ENCODE results near the gene NSL1. TPM values are rescaled to one million over a fixed set of nuclear protein-coding genes. Genes with fewer than 3 reads are reported as not detected.
A peak's percentile ranks its signal among the peaks of the same experiment; 100 is the strongest.

NSL1 gene
- total and polyA plus RNA-seq, 2 donors from 2014 or later, result 19.5 to 34.5 TPM

DNA sequence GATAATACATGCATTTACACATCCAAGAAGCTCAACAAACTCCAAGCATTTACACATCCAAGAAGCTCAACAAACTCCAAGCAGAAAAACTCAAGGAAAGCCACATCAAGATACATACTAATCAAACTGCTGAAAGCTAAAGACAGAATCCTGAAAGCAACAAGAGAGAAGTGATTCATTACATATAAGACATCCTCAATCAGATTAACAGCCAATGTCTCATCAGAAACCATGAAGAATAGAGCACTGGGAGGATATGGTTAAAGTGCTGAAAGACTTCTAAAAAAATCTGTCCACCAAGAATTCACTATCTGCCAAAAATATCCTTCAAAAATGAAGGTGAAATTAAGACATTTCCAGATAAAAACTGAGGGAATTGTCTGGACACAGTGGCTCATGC is 46.3 kb downstream of the NSL1 start:
- Histone ChIP-seq H3K4me3 (ENCODE audit: low read length in 3 of 3) (no peak overlapping the region), H3K4me1 (ENCODE audit: control insufficient read depth in 2 of 3, insufficient read depth in 2 of 3, low read depth in 1 of 3, low read length in 3 of 3) (peaks cover 0 to 5% (median 2%) of the 10 kb centered on the region in 3 donors), H3K9ac (ENCODE audit: low read length in 3 of 3) (no peak overlapping the region), H3K27me3 (ENCODE audit: control insufficient read depth, insufficient read depth, low read length) (no peaks in the 10 kb centered on the region), H3K9me3 (ENCODE audit: control insufficient read depth in 2 of 3, insufficient read depth in 1 of 3, low read length in 3 of 3) (no peaks in the 10 kb centered on the region), H3K27ac (ENCODE audit: low read depth in 2 of 2, low read length in 2 of 2) (no peak overlapping the region), H3K36me3 (ENCODE audit: control insufficient read depth in 2 of 3, insufficient read depth in 3 of 3, low read length in 3 of 3) (no peaks in the 10 kb centered on the region)
- no peak for FAIRE-seq
- no peak for DNase-seq
- intact Hi-C loops (cut with DNase I), result no loop called here
- TF ChIP-seq, protein P1, sequence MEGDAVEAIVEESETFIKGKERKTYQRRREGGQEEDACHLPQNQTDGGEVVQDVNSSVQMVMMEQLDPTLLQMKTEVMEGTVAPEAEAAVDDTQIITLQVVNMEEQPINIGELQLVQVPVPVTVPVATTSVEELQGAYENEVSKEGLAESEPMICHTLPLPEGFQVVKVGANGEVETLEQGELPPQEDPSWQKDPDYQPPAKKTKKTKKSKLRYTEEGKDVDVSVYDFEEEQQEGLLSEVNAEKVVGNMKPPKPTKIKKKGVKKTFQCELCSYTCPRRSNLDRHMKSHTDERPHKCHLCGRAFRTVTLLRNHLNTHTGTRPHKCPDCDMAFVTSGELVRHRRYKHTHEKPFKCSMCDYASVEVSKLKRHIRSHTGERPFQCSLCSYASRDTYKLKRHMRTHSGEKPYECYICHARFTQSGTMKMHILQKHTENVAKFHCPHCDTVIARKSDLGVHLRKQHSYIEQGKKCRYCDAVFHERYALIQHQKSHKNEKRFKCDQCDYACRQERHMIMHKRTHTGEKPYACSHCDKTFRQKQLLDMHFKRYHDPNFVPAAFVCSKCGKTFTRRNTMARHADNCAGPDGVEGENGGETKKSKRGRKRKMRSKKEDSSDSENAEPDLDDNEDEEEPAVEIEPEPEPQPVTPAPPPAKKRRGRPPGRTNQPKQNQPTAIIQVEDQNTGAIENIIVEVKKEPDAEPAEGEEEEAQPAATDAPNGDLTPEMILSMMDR (IDR thresholded peaks at IDR 0.05; ENCODE audit: borderline replicate concordance, extremely low read depth, insufficient read depth), result no peak

DNA sequence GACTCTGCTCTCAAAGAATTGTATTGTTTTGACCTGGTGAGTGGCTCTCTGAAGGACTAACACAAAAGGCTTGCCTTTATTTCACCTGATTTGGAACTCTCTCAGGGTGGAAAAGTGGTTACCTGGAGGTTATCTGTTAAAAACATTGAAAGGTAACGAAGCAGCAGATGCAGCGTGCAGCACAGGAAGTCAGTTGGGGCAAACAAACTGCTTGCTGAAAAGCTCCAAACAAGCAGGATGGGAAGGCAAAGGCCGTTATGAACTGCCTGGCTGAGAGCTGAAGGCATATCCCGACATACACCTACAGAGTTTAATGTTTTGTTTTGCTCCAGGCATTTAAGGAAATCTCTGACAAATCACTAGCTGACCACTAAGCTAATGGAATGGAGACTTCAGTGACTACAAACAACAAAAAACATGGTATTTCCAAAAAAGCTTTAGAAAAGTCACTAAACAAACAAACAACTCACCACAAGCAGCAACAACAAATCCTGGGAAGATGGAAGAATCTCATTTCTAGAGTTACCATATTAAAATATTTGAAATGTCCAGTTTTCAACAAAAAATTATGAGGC is 47.6 kb downstream of the NSL1 start:
- H3K36me3 ChIP-seq (ENCODE audit: control insufficient read depth in 2 of 3, insufficient read depth in 3 of 3, low read length in 3 of 3), result no peaks in the 10 kb centered on the region
- no peak overlapping the region for H3K9ac ChIP-seq (ENCODE audit: low read length in 3 of 3)
- FAIRE-seq, result no peak
- H3K4me3 ChIP-seq (ENCODE audit: low read length in 3 of 3), result no peak overlapping the region
- H3K4me1 ChIP-seq (ENCODE audit: control insufficient read depth in 2 of 3, insufficient read depth in 2 of 3, low read depth in 1 of 3, low read length in 3 of 3), result no peaks in the 10 kb centered on the region
- no peak overlapping the region for H3K27ac ChIP-seq (ENCODE audit: low read depth in 2 of 2, low read length in 2 of 2)
- TF ChIP-seq, protein P1 (IDR thresholded peaks at IDR 0.05; ENCODE audit: borderline replicate concordance, extremely low read depth, insufficient read depth), result no peak
- intact Hi-C loops (cut with DNase I), result no loop called here
- no peak for DNase-seq
- no peaks in the 10 kb centered on the region for H3K27me3 ChIP-seq (ENCODE audit: control insufficient read depth, insufficient read depth, low read length)
- no peaks in the 10 kb centered on the region for H3K9me3 ChIP-seq (ENCODE audit: control insufficient read depth in 2 of 3, insufficient read depth in 1 of 3, low read length in 3 of 3)

DNA sequence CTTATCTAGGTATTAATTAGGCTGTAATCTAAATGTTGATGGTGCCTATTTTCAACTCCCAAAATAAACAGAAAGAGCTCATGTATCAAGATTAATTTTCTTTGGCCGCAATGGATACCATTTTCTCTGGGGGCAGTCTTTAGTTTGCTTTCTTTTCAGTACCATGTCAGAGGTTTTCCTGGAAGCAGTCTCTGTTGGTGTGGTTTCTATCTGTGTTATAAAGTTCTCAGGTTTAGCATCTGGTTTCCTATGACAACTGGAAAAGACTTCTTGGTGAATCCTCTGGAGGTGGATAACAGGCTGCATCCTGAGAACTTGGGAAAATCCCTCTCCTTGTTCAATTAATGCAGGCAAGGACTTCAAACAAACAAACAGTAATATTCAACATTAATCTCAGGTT is 53.2 kb downstream of the NSL1 start:
- FAIRE-seq (no peak), DNase-seq (peak in 2 of 5 donors; percentile 13 to 19)
- intact Hi-C loops (cut with DNase I), result no loop called here

More for the DNA sequence above, 53.2 kb downstream of the NSL1 start:
- peaks cover 0 to 3% (median 0%) of the 10 kb centered on the region in 3 donors for H3K36me3 ChIP-seq (ENCODE audit: control insufficient read depth in 2 of 3, insufficient read depth in 3 of 3, low read length in 3 of 3)
- H3K27ac ChIP-seq (ENCODE audit: low read depth in 2 of 2, low read length in 2 of 2), result no peak overlapping the region
- no peaks in the 10 kb centered on the region for H3K27me3 ChIP-seq (ENCODE audit: control insufficient read depth, insufficient read depth, low read length)
- H3K4me1 ChIP-seq (ENCODE audit: control insufficient read depth in 2 of 3, insufficient read depth in 2 of 3, low read depth in 1 of 3, low read length in 3 of 3), result no peaks in the 10 kb centered on the region
- TF ChIP-seq, protein P1 (IDR thresholded peaks at IDR 0.05; ENCODE audit: borderline replicate concordance, extremely low read depth, insufficient read depth), result no peak
- H3K4me3 ChIP-seq (ENCODE audit: low read length in 3 of 3), result no peak overlapping the region
- no peak overlapping the region for H3K9ac ChIP-seq (ENCODE audit: low read length in 3 of 3)
- H3K9me3 ChIP-seq (ENCODE audit: control insufficient read depth in 2 of 3, insufficient read depth in 1 of 3, low read length in 3 of 3), result no peaks in the 10 kb centered on the region
